ENCODE measurements around the gene TMEM101.
"Not testable (repeated sequence)": the region's sequence is repeated elsewhere in the genome, so short reads cannot be mapped to it uniquely, and the experiment has no call there.

The TMEM101 gene

GRCh38 chr17:44023545-44024270, 8.9 kb upstream of the TMEM101 start:
- no peak for DNase-seq

GRCh38 chr17:44022246-44022645, 7.5 kb upstream of the TMEM101 start:
- no peak for DNase-seq

GRCh38 chr17:44021227-44021626, 6.5 kb upstream of the TMEM101 start:
- DNase-seq, result not testable (repeated sequence)

DNA sequence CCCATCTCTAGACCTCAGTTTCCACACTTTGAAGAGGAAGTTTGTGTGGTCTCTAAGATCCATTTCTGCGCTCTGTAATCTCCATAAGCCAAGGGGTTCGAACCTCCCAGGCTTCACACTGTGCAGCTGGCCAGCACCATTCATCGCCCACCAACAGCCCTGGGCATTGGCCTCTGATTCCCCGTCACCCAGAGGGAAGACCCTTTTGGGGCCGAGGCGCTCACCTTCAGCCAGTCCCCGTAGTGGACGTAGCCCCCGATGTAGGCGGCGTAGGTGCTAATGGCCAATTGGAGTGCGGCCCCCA, 678 bp downstream of the TMEM101 start:
- peak in 1 of 2 experiments; percentile 21 for DNase-seq

DNA sequence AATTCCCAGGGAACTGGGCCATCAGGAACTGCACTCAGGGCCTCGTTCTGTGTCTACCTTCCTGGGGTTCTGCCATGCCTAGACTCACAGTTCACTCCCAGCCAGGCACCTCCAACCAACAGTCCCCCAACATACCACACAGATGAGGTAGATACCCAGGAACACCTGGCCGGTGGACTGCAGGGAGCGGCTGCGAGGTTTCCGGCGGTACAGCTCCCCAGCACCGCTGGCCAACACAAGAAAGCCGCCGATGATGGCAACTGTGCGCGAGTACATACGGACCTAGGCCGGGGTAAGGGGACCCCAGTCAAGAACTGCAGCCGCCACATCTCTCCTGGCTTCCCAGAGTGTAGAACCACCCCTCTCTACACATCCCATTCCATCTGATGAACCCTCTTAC, 1.9 kb downstream of the TMEM101 start:
- DNase-seq, result no peak

DNA sequence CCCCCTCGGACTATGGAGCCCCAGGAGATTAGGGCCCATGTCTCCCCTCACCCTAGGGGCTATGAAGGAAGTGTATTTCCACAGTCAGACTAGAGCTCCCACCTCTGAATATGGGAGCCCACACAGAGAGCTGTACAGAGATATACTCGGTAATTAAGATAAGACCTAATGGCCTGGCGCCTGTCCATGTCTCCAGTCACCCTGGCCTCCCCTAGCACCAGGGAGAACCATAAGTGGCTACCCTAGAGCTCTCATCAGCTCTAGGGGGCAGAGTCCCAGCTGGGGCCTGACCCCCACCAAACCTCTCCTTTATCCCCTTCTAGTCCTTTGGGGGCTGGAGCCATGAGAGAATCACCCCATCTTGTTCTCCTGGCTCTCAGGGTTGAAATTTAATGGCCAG, 2.4 kb downstream of the TMEM101 start:
- DNase-seq, result no peak

DNA sequence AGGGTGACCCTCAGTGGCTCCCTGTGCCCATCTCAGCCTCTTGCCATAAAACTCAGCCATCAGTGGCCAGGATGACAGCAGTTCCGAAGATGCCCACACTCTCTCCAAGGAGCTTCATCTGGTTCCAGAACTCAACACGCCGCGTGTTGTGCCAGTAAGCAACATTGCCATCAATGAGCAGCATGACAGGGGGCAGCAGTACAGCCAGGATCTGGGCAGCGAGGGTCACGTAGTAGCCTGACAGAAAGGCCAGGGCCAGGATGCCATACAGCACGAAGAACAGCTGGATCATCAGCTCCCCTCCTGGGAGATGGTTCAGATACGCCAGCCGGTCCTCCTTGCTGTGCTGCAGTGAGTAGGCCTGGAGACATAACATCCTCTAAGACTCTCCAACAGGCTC, 2.9 kb downstream of the TMEM101 start:
- DNase-seq, result no peak

GRCh38 chr17:44010966-44011647, 3.7 kb downstream of the TMEM101 start:
- no peak for DNase-seq

DNA sequence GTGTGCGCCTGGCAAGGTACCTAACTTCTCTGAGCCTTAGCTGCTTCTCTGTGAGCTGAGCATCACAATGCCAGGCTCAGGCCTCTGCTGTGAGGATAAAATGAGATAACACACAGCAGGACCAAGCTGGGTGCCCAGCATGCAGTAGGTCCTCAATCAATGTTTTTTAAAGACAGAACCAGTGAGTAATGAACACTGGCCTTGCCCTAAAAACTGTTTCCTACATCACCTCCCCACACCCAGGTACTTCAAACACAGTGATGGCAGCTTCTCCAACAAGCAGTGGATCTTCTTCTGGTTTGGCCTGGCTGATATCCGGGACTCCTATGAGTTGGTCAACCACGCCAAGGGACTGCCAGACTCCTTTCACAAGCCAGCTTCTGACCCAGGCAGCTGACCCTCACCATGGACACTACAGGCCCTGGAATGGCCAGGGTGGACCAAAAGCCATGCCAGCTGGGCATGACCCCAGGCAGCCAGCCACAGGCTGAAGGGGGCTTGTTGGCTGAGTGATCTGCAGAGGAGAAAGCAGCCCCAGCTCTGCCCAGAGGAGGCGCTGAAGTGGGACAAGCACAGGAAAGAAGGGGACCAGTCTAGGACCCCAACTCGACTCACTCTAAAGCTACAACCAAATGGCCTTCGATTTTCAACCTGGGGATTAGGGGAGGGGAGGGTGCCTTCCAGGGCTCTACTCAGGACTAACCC, 6.4 kb downstream of the TMEM101 start:
- no peak for DNase-seq

DNA sequence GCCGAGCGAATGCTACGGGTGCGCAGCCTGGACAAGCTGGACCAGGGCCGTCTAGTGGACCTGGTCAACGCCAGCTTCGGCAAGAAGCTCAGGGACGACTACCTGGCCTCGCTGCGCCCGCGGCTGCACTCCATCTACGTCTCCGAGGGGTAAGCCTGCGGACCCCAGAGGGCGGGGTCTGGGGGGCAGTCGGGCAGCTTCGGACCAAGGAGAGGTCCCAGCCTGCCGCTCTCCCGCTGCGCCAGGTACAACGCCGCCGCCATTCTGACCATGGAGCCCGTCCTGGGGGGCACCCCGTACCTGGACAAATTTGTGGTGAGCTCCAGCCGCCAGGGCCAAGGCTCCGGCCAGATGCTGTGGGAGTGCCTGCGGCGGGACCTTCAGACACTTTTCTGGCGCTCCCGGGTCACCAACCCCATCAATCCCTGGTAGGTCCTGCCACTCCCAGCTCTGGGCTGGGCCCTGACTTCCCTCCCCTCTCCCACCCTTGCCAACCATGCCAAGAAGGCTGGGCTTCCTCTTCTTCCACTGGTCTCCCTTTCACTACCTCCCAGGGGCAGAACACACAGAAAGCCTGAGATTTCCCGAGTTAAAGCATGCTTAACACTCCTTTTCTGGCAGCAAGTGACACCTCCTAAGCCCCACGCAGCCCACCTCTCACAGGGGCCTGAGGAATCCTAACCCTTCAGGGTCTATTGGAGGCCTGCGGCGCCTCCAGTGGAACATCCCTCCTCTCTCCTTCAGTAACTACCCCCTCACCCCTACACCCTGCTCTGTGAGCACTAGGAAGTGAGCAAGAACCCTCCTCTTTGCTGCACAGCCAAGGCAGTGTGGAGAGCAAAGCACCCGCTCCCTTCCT, 7.2 kb downstream of the TMEM101 start:
- no peak for DNase-seq

DNA sequence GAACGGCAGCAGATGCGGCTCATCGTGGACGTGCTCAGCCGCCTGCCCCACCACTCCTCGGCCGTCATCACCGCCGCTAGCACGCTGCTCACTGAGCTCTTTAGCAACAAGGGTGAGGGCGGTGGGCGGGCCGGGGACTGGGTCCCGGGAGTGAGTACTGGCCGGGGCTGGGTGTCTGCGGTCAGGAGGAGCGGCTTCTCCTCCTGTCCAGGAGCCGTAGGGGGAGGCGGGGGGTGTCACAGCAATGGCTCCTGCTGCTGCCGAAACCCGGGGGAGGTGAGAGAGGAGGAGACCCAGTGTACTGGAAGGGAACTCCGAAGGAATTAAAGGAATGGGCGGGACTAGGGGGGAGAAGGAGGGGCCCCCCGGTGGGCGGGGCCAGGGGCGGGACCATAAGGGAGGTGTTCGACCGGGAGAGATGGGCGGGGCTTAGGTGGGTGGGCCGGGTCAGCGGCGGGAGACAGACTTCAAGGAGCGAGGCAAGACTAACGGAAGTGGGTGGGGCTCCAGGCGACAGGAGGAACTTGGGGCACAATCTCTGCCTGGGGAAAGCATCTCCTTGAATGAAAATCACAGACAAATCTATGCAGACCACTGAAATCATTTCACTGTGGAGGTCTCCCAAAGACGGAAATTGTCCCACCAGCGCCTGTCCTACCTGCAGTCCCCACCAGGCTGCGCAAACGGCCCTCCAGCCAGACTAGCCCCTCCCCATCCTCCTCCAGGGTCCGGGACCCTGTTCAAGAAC, 8.0 kb downstream of the TMEM101 start:
- DNase-seq, result peak; percentile 91 to 95

DNA sequence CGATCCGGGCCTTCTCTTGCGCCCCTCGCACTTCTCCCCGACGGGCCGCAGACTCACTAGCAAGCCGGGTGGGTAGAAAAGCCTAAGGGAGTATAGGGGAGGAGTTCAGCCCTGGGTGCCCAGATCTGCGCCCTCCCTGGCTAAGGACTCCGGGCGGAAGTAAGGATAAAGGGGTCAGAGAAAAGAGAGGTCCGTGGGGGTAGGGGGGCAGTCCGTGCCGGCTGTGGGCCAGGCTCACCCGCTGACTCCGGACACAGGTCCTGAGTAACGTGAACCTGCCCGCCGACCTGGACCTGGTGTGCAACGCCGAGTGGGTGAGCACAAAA, 8.5 kb downstream of the TMEM101 start:
- DNase-seq, result peak in 1 of 2 experiments; percentile 65

GRCh38 chr17:44005527-44006271, 9.1 kb downstream of the TMEM101 start:
- DNase-seq, result peak in 1 of 2 experiments; percentile 50

- peak in 1 of 2 experiments; percentile 48 for DNase-seq
These were observed 9.8 kb downstream of the TMEM101 start for GRCh38 chr17:44004761-44005526.

- DNase-seq, result peak; percentile 47 to 71
These were observed 10.5 kb downstream of the TMEM101 start, which contains the start of gene NAGS for GRCh38 chr17:44004077-44004760. NAGS (plus strand) TSS chr17:44004622; CDS start chr17:44004664, 42 bp downstream.

GRCh38 chr17:44002141-44002848, 12.5 kb downstream of the TMEM101 start:
- peak; percentile 72 to 81 for DNase-seq

DNA sequence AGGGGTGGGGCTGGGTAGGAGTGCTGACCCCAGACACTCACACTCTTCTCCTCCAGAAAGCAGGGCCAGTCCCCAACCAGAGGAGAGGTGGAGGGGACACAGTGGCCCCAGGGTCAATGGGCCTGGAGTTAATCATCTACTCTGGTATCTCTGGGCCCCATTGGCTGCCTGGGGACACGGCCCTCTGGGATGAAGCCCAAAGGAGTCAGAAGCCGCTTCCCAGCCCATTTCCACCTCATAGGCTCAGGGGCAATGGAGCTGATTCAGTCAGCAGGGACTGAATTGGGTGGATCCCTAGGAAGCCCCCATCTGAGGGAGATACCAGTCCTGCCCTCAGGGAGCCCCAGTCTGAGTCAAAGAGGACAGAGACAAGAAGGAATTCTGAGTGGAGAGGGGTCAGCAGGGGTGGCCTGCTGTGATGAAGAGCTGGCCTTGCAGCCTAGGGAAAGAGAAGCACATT, 13.3 kb downstream of the TMEM101 start:
- no peak for DNase-seq

DNA sequence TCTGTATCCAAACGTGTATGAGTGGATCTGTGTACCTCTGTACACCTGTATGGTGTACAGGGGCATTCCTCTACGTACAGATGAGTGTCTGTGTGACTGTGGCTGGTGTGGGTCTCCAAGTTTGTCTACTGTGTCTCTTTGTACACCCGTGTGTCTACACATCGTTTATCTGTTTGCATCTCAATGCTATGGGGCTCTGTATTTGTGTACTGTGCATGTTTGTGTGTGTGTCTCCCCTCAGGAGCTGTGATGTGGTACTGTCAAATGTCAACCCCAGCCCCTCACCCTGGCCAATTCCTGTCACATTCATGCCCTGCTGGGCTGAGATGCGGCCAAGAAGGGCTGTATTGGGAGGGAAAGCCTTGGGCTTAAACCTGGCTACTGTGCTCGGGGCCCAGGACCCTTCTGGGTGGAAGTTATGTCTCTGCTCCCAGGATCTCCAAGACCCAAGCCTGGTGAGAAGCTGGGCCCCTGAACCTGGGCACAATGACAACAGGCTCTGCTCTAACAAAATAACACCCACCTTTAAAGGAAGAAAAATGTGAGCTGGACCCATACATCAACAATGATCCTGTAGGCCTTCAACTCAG, 13.8 kb downstream of the TMEM101 start:
- no peak for DNase-seq
